GM06990 (cell line): Measurements from ENCODE around the gene NLRP9.

Experiments
- DNase-seq: peaks from one replicate; pipeline ENCODE4 v3.0.0-alpha.2; 2011; ENCODE audit not compliant: insufficient read length; ENCODE audit errors: extremely low read depth
- H3K27me3 ChIP-seq: replicated peaks from 2 replicates; pipeline ENCODE4 v1.6.0; 2011; ENCODE audit warnings: low read length; ENCODE audit not compliant: control insufficient read depth, insufficient read depth
- H3K36me3 ChIP-seq: 2 replicates; pipeline ENCODE4 v1.5.1; 2011; ENCODE audit warnings: low read length; ENCODE audit not compliant: control insufficient read depth, insufficient read depth
- H3K4me3 ChIP-seq: replicated peaks from 2 replicates; pipeline ENCODE4 v1.5.1; 2011; ENCODE audit warnings: low read depth, mild to moderate bottlenecking, control low read depth, low read length
- TF ChIP-seq, protein P1 (sequence below): IDR thresholded peaks from 2 replicates; pipeline ENCODE4 v1.5.1; 2011; ENCODE audit warnings: low read length, control low read depth, mild to moderate bottlenecking, inconsistent platforms; ENCODE audit not compliant: insufficient read depth, poor library complexity, severe bottlenecking

The NLRP9 gene

DNA sequence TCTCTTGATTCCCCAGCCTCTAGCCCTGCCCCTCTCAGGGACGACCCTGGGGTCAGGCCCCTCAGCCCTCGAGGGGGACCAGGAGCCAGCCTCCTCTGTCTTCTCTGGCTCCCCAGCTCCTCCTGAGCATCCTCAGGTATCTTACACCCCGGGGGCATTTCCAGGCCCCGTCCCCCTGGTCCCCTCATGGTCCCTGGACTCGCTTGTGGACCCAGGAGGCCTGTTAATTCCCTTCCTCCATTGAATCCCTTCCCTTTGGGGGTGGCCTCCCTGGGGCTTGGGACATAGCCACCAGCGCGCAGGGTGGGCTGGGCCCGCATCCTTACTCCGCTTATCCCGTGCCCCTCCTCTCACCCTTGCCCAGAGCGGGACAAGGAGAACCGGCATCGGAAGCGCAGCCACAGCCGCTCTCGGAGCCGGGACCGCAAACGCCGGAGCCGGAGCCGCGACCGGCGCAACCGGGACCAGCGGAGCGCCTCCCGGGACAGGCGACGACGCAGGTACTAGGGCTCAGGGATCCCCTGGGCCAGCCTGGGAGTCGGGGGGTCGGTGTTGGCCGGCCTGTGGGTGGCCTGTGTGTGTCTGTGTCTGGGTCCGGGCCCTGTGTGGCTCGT lies 79.2 kb downstream of the NLRP9 start:
- no peak for DNase-seq
- Histone ChIP-seq H3K36me3 (peaks cover 41% of the 10 kb centered on the region), H3K4me3 (peak overlapping the region; percentile 77)

More for the DNA sequence above, 79.2 kb downstream of the NLRP9 start:
- TF ChIP-seq, protein P1, sequence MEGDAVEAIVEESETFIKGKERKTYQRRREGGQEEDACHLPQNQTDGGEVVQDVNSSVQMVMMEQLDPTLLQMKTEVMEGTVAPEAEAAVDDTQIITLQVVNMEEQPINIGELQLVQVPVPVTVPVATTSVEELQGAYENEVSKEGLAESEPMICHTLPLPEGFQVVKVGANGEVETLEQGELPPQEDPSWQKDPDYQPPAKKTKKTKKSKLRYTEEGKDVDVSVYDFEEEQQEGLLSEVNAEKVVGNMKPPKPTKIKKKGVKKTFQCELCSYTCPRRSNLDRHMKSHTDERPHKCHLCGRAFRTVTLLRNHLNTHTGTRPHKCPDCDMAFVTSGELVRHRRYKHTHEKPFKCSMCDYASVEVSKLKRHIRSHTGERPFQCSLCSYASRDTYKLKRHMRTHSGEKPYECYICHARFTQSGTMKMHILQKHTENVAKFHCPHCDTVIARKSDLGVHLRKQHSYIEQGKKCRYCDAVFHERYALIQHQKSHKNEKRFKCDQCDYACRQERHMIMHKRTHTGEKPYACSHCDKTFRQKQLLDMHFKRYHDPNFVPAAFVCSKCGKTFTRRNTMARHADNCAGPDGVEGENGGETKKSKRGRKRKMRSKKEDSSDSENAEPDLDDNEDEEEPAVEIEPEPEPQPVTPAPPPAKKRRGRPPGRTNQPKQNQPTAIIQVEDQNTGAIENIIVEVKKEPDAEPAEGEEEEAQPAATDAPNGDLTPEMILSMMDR = no peak
- H3K27me3 ChIP-seq = no peaks in the 10 kb centered on the region
